ENCODE data around the gene LAYN.

DNA sequence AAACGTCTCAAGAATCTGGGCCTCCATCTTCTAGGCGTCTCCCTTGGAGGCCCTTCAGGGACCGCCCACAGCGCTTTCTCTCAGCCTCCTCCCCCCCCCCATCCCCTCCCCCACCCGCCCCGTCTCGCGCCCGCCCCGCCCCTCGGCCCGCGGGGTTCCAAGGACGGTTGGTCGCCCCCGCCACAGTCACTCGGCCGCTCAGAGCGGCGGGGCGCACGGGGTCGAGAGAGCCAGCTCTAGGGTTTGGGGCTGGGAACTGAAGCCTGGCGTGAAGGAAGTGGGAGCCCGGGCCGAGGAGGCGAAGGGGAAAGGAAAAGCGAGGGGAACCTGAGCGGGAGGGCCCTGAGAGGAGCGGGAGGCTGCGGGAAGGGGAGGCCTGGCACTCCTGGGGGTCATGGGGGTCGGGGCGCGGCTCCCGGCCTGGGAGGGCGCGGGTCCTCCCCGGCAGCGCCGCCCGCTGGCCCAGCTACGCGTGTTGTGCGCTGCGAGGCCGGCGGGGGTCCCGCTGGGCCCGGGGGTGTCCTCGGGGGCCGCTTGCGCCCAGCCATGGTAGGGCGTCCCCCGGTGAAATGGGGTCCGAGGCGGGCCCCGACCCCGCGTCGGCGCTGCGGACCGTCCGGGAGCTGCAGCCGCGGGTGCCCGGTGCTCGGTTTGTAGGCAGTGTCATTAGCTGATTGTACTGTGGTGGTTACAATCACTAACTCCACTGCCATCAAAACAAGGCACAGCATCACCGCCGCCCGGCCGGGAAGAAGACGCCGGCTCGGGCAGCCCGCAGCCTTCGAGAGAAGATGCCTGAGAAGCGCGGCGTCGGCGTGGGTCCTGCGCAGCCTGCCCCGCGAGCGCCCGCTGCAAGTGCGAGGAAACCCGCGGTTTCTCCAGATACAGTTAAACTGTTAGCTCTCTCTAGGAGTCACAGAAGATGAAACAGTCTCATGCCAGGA, 28.0 kb upstream of the LAYN start, which contains the start of gene BTG4:
- peak; percentile 81 for TF ChIP-seq EZH2 (IDR thresholded peaks at IDR 0.05; ENCODE audit: borderline replicate concordance)
- TF ChIP-seq, protein P1, sequence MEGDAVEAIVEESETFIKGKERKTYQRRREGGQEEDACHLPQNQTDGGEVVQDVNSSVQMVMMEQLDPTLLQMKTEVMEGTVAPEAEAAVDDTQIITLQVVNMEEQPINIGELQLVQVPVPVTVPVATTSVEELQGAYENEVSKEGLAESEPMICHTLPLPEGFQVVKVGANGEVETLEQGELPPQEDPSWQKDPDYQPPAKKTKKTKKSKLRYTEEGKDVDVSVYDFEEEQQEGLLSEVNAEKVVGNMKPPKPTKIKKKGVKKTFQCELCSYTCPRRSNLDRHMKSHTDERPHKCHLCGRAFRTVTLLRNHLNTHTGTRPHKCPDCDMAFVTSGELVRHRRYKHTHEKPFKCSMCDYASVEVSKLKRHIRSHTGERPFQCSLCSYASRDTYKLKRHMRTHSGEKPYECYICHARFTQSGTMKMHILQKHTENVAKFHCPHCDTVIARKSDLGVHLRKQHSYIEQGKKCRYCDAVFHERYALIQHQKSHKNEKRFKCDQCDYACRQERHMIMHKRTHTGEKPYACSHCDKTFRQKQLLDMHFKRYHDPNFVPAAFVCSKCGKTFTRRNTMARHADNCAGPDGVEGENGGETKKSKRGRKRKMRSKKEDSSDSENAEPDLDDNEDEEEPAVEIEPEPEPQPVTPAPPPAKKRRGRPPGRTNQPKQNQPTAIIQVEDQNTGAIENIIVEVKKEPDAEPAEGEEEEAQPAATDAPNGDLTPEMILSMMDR (IDR thresholded peaks at IDR 0.05; ENCODE audit: poor library complexity): no peak
